Nephron (organoid): ENCODE data around the gene EMD.

Experiments
- H3K27ac Mint-ChIP-seq, 3 experiments: 2 replicates each; pipeline ENCODE4 v1.8.0; 2020; ENCODE audit warnings: mixed read lengths in 3 of 3, mild to moderate bottlenecking in 2 of 3, moderate library complexity in 1 of 3
- H3K27me3 Mint-ChIP-seq: 2 replicates; pipeline ENCODE4 v1.8.0; 2021; ENCODE audit warnings: low read depth, mild to moderate bottlenecking, moderate library complexity, mixed read lengths
- H3K36me3 Mint-ChIP-seq: 2 replicates; pipeline ENCODE4 v1.8.0; 2020; ENCODE audit warnings: low read depth, mixed read lengths
- H3K4me1 Mint-ChIP-seq: 2 replicates; pipeline ENCODE4 v1.8.0; 2020; ENCODE audit warnings: mixed read lengths
- H3K4me3 Mint-ChIP-seq, 3 experiments: 2 replicates each; pipeline ENCODE4 v1.8.0; 2020; ENCODE audit warnings: mild to moderate bottlenecking in 3 of 3, mixed read lengths in 3 of 3, moderate library complexity in 2 of 3
- H3K9me3 Mint-ChIP-seq: 2 replicates; pipeline ENCODE4 v1.8.0; 2020; ENCODE audit warnings: mixed read lengths
- CTCF ChIP-seq, 3 experiments: fragments of 200-600 bp; sonication (generic); IDR thresholded peaks; one replicate each; pipeline ENCODE4 v1.5.0; 2021; ENCODE audit warnings: antibody characterized with exemption in 3 of 3; ENCODE audit not compliant: unreplicated experiment in 3 of 3

EMD gene

GRCh38 chrX:154358829-154359228 lies 20.3 kb upstream of the EMD start:
- Mint-ChIP-seq H3K36me3 (peaks cover 27% of the 10 kb centered on the region), H3K4me1 (no peaks in the 10 kb centered on the region)
- TF ChIP-seq CTCF (IDR thresholded peaks at IDR 0.05; ENCODE audit: unreplicated experiment in 3 of 3) = no peak

GRCh38 chrX:154359362-154360154 lies 19.5 kb upstream of the EMD start:
- no peaks in the 10 kb centered on the region for H3K27me3 Mint-ChIP-seq
- peaks cover 27% of the 10 kb centered on the region for H3K36me3 Mint-ChIP-seq
- peaks cover 5% of the 10 kb centered on the region for H3K9me3 Mint-ChIP-seq
- H3K4me1 Mint-ChIP-seq = no peaks in the 10 kb centered on the region
- no peak for TF ChIP-seq CTCF (IDR thresholded peaks at IDR 0.05; ENCODE audit: unreplicated experiment in 3 of 3)
- no peak overlapping the region for H3K27ac Mint-ChIP-seq
- H3K4me3 Mint-ChIP-seq = no peak overlapping the region

More at GRCh38 chrX:154358829-154359228, 20.3 kb upstream of the EMD start:
- Mint-ChIP-seq H3K27me3 (no peaks in the 10 kb centered on the region), H3K27ac (no peak overlapping the region), H3K9me3 (peaks cover 5% of the 10 kb centered on the region), H3K4me3 (no peak overlapping the region)

- TF ChIP-seq CTCF (IDR thresholded peaks at IDR 0.05; ENCODE audit: unreplicated experiment in 3 of 3) = no peak
- H3K9me3 Mint-ChIP-seq = peaks cover 5% of the 10 kb centered on the region
- no peak overlapping the region for H3K27ac Mint-ChIP-seq
- peaks cover 31% of the 10 kb centered on the region for H3K36me3 Mint-ChIP-seq
- no peaks in the 10 kb centered on the region for H3K27me3 Mint-ChIP-seq
- H3K4me3 Mint-ChIP-seq = no peak overlapping the region
- no peaks in the 10 kb centered on the region for H3K4me1 Mint-ChIP-seq
Measured at GRCh38 chrX:154360155-154360713, 18.9 kb upstream of the EMD start.

- Mint-ChIP-seq H3K9me3 (peaks cover 5% of the 10 kb centered on the region), H3K4me1 (no peaks in the 10 kb centered on the region), H3K4me3 (no peak overlapping the region), H3K27ac (no peak overlapping the region), H3K27me3 (no peaks in the 10 kb centered on the region), H3K36me3 (peaks cover 35% of the 10 kb centered on the region)
- TF ChIP-seq CTCF (IDR thresholded peaks at IDR 0.05; ENCODE audit: unreplicated experiment in 3 of 3) = no peak
Measured at GRCh38 chrX:154362085-154362742, 16.9 kb upstream of the EMD start.

GRCh38 chrX:154363706-154364439 lies 15.2 kb upstream of the EMD start:
- H3K4me1 Mint-ChIP-seq = no peaks in the 10 kb centered on the region
- peaks cover 30% of the 10 kb centered on the region for H3K36me3 Mint-ChIP-seq
- H3K4me3 Mint-ChIP-seq = no peak overlapping the region
- peaks cover 1% of the 10 kb centered on the region for H3K9me3 Mint-ChIP-seq
- TF ChIP-seq CTCF (IDR thresholded peaks at IDR 0.05; ENCODE audit: unreplicated experiment in 3 of 3) = no peak
- H3K27me3 Mint-ChIP-seq = no peaks in the 10 kb centered on the region
- H3K27ac Mint-ChIP-seq = no peak overlapping the region
